GM12878 (cell line): ENCODE data around the gene TMEM132D. TPM values are rescaled to one million over a fixed set of nuclear protein-coding genes. Genes with fewer than 3 reads are reported as not detected.

ENCODE experiments used
- ATAC-seq: fragments of 200-7000 bp; cut with Tn5 transposase; 3 replicates; pipeline ENCODE4 v1.9.1; 2020; ENCODE audit warnings: mild to moderate bottlenecking, moderate library complexity
- BruUV-seq: library from RNA; stranded (reverse); fragments of 400-500 nt; replicated peaks from 2 replicates; lab custom pipeline; 2021; lab: Mats Ljungman, UMichigan
- CTCF ChIA-PET: fragments of 300-600 bp; sonication (Branson Sonifier 250); formaldehyde crosslinking; extraction: SDS; loops from one replicate; lab custom pipeline; 2021; ENCODE audit warnings: inconsistent platforms; lab: Yijun Ruan, JAX
- POLR2A ChIA-PET: fragments of 350-600 bp; formaldehyde crosslinking; extraction: SDS; loops from one replicate; lab custom pipeline; 2021; ENCODE audit warnings: inconsistent platforms; lab: Charles Lee
- RAD21 ChIA-PET: fragments of 300-600 bp; sonication (Branson Sonifier 250); formaldehyde crosslinking; loops from one replicate; lab custom pipeline; 2023; ENCODE audit warnings: antibody characterized with exemption; ENCODE audit not compliant: unreplicated experiment; lab: Charles Lee
- SMC1A ChIA-PET: fragments of 300-600 bp; sonication (Branson Sonifier 250); formaldehyde crosslinking; loops from one replicate; lab custom pipeline; 2023; ENCODE audit not compliant: unreplicated experiment, uncharacterized antibody; lab: Charles Lee
- DNase-seq: peaks from one replicate; pipeline ENCODE4 v3.0.0-alpha.2; 2011; ENCODE audit warnings: low read depth, low spot score
- FAIRE-seq: peaks from 3 replicates; lab custom pipeline; 2011; peaks lifted over from hg19 to GRCh38; lab: Jason Lieb, UNC
- H2AFZ ChIP-seq: 2 replicates; pipeline ENCODE4 v1.6.0; 2011; ENCODE audit warnings: low read depth, low read length, control low read depth; ENCODE audit not compliant: control insufficient read depth
- H3K27ac ChIP-seq: 2 replicates; pipeline ENCODE4 v1.5.1; 2011; ENCODE audit warnings: control low read depth; ENCODE audit not compliant: control insufficient read depth, insufficient read depth
- H3K27me3 ChIP-seq, 2 experiments: replicated peaks in 1 of 2; 2 replicates each; pipeline versions ENCODE4 v1.6.0 to v1.6.1; 2011; ENCODE audit warnings: low read length in 1 of 2; ENCODE audit not compliant: control insufficient read depth in 2 of 2, insufficient read depth in 2 of 2
- H3K36me3 ChIP-seq, 2 experiments: 2 replicates each; pipeline ENCODE4 v1.5.1; 2011; ENCODE audit warnings: low read length in 1 of 2; ENCODE audit not compliant: control insufficient read depth in 2 of 2, insufficient read depth in 2 of 2
- H3K4me1 ChIP-seq: 2 replicates; pipeline ENCODE4 v1.6.1; 2011; ENCODE audit warnings: mild to moderate bottlenecking, low read length, moderate library complexity, mixed read lengths; ENCODE audit not compliant: control insufficient read depth, insufficient read depth
- H3K4me2 ChIP-seq: 2 replicates; pipeline ENCODE4 v1.6.0; 2011; ENCODE audit warnings: control low read depth; ENCODE audit not compliant: control insufficient read depth, insufficient read depth
- H3K4me3 ChIP-seq: fragments of 200-600 bp; sonication (generic); 2 replicates; pipeline ENCODE4 v1.5.1; 2016
- H3K79me2 ChIP-seq: 2 replicates; pipeline ENCODE4 v1.6.0; 2011; ENCODE audit warnings: low read length; ENCODE audit not compliant: control insufficient read depth, insufficient read depth
- H3K9ac ChIP-seq: 2 replicates; pipeline ENCODE4 v1.8.0; 2011; ENCODE audit warnings: low read length, control low read depth, mixed read lengths; ENCODE audit not compliant: control insufficient read depth, insufficient read depth
- H3K9me3 ChIP-seq: replicated peaks from 3 replicates; pipeline ENCODE4 v1.5.1; 2011; ENCODE audit warnings: mild to moderate bottlenecking, low read length; ENCODE audit not compliant: control insufficient read depth, insufficient read depth
- H4K20me1 ChIP-seq: 2 replicates; pipeline ENCODE4 v1.6.0; 2011; ENCODE audit not compliant: control insufficient read depth, insufficient read depth
- CBX5 ChIP-seq: sonication (generic); IDR thresholded peaks from 2 replicates; pipeline ENCODE4 v1.6.1; 2016; ENCODE audit warnings: low read depth, moderate library complexity, mild to moderate bottlenecking, inconsistent platforms
- CTCF ChIP-seq, 3 experiments: IDR thresholded peaks in 2 of 3; conservative IDR thresholded peaks in 1 of 3; 2 replicates each; pipeline ENCODE4 v1.5.1; 2011; ENCODE audit warnings: low read depth in 3 of 3, low read length in 3 of 3, mild to moderate bottlenecking in 3 of 3, control low read depth in 2 of 3, moderate library complexity in 2 of 3, inconsistent platforms in 1 of 3, mixed read lengths in 1 of 3; ENCODE audit not compliant: control insufficient read depth in 2 of 3, insufficient read depth in 1 of 3; ENCODE audit errors: extremely low read depth in 1 of 3
- IRF5 ChIP-seq: fragments of 450-650 bp; IDR thresholded peaks from 2 replicates; pipeline ENCODE4 v1.6.1; 2017; ENCODE audit warnings: borderline replicate concordance
- RAD21 ChIP-seq: IDR thresholded peaks from 2 replicates; pipeline ENCODE4 v1.6.1; 2011; ENCODE audit warnings: mild to moderate bottlenecking, low read depth, low read length, moderate library complexity; ENCODE audit not compliant: insufficient read depth
- RBBP5 ChIP-seq: fragments of 200-600 bp; sonication (generic); conservative IDR thresholded peaks from 2 replicates; pipeline ENCODE4 v1.6.1; 2016
- SREBF2 ChIP-seq: IDR thresholded peaks from 2 replicates; pipeline ENCODE4 v1.6.1; 2012; ENCODE audit warnings: mild to moderate bottlenecking, low read length
- TARDBP ChIP-seq: IDR thresholded peaks from 2 replicates; pipeline ENCODE4 v1.6.1; 2016; ENCODE audit warnings: borderline replicate concordance
- WGBS: methylation state at CpG from one replicate; pipeline ENCODE4 v1.1.6; 2016; ENCODE audit warnings: low lambda C conversion rate; ENCODE audit not compliant: insufficient replicate concordance, insufficient coverage; ENCODE audit errors: missing lambda C conversion rate; 5-methylcytosine and 5-hydroxymethylcytosine counted together
- in situ Hi-C: fragments of 300-500 bp; cut with MboI; formaldehyde crosslinking; loops from 9 replicates; pipeline ENCODE4 v1.14.3; 2018; ENCODE audit warnings: mixed read lengths
- intact Hi-C: fragments of 100-400 bp; cut with micrococcal nuclease; formaldehyde crosslinking; loops from one replicate; pipeline ENCODE4 v1.14.2; 2022; ENCODE audit not compliant: unreplicated experiment
- polyA plus RNA-seq, 11 experiments: library from polyadenylated mRNA; depleted of rRNA in 4 of 11; unstranded in 6 of 11; stranded (reverse) in 5 of 11; fragments of >200 nt; fragmentation: Nextera tagmentation in 4 of 11; fragmentation: Illumina TruSeq in 1 of 11; extraction: Ambion mirVana in 4 of 11; extraction: Trizol in 1 of 11; gene quantifications; 1 replicate in 1 of 11; 2 replicates in 10 of 11; pipeline versions ENCODE4 v1.2.1 to v1.2.3, GENCODE V29; 2011 to 2016; ENCODE audit warnings: inconsistent platforms in 2 of 11, missing spikeins in 2 of 11, low read depth in 1 of 11
- total RNA-seq, 4 experiments: library from RNA; depleted of rRNA in 3 of 4; stranded (reverse); fragments of >200 nt in 3 of 4; fragmentation: Illumina TruSeq in 1 of 4; extraction: Trizol in 1 of 4; gene quantifications; 2 replicates each; pipeline versions ENCODE4 v1.2.1 to v1.2.3, GENCODE V29; 2013 to 2021

The TMEM132D gene
- total and polyA plus RNA-seq, 10 of the 15 experiments (the other 5 are each of a cell fraction or from before 2014, with no cell fraction given): under 0.01 to 0.12 (median 0.02) TPM; not detected in 3

- ChIA-PET CTCF (interaction anchor here (0.6 kb wide), 1 partner anchor 140 kb away, joined by 3 read pairs; no protein-coding TSS in a partner anchor), RAD21 (interaction anchor here (0.7 kb wide), 1 partner anchor 369 kb away, joined by 3 read pairs; no protein-coding TSS in a partner anchor), POLR2A (no interaction called here)
- DNase-seq: no peak
- Histone ChIP-seq H3K36me3 (no peaks in the 10 kb centered on the region), H3K4me2 (no peak overlapping the region), H3K4me3 (no peak overlapping the region), H4K20me1 (no peaks in the 10 kb centered on the region), H3K4me1 (no peaks in the 10 kb centered on the region), H3K79me2 (no peaks in the 10 kb centered on the region)
- intact Hi-C loops: loop anchor here (2.0 kb wide), 1 partner anchor 717 kb away; no protein-coding TSS in a partner anchor
- WGBS: 55% methylated on average over 4 of the region's 4 CpGs
- ATAC-seq: no peak
- TF ChIP-seq CTCF (IDR thresholded peaks at IDR 0.05 in 2 of 3, conservative IDR thresholded peaks at IDR 0.05 in 1 of 3; ENCODE audit: control insufficient read depth in 2 of 3, extremely low read depth in 1 of 3, insufficient read depth in 1 of 3, low read depth in 3 of 3, low read length in 3 of 3) (peak; percentile 19 to 63 (median 52)), RAD21 (peak; percentile 18; the same call in 1 of the 2 replicates), SREBF2 (no peak)
- TF ChIP-seq, all 136 proteins: peak for 2
- H3K9ac ChIP-seq: no peak overlapping the region
- peaks cover 1% of the 10 kb centered on the region; the same call in 1 of the 3 replicates for H3K9me3 ChIP-seq
- H3K27me3 ChIP-seq: no peaks in the 10 kb centered on the region
- SMC1A ChIA-PET: no interaction called here
- H2AFZ ChIP-seq: no peak overlapping the region
- in situ Hi-C loops: no loop called here
- no TSS peak for BruUV-seq
- H3K27ac ChIP-seq: no peak overlapping the region
- FAIRE-seq: no peak
Measured at GRCh38 chr12:129193263-129193871, 710.5 kb downstream of the TMEM132D start.

- ChIA-PET SMC1A (no interaction called here), CTCF (no interaction called here), POLR2A (no interaction called here)
- FAIRE-seq (no peak), DNase-seq (no peak)
- no peaks in the 10 kb centered on the region for H4K20me1 ChIP-seq
- H3K79me2 ChIP-seq: no peaks in the 10 kb centered on the region
- no TSS peak for BruUV-seq
- 27% methylated on average over 7 of the region's 7 CpGs for WGBS
- H3K9me3 ChIP-seq: peaks cover 1% of the 10 kb centered on the region; the same call in 1 of the 3 replicates
- no peak overlapping the region for H3K4me3 ChIP-seq
- no peaks in the 10 kb centered on the region for H3K4me1 ChIP-seq
- no peaks in the 10 kb centered on the region for H3K36me3 ChIP-seq
- H2AFZ ChIP-seq: no peak overlapping the region
- no peak for TF ChIP-seq TARDBP
- TF ChIP-seq RBBP5: no peak
- no peak for TF ChIP-seq CBX5
- 0 out of 6 replicates have a peak, but pooled peaks of 1 of the 3 experiments have one; percentile 7 for TF ChIP-seq CTCF (IDR thresholded peaks at IDR 0.05 in 2 of 3, conservative IDR thresholded peaks at IDR 0.05 in 1 of 3; ENCODE audit: control insufficient read depth in 2 of 3, extremely low read depth in 1 of 3, insufficient read depth in 1 of 3, low read depth in 3 of 3, low read length in 3 of 3)
- TF ChIP-seq IRF5: no peak
- TF ChIP-seq, all 136 proteins: peak for 1
- intact Hi-C loops: no loop called here
- Histone ChIP-seq H3K4me2 (no peak overlapping the region), H3K9ac (no peak overlapping the region), H3K27me3 (no peaks in the 10 kb centered on the region), H3K27ac (no peak overlapping the region)
- in situ Hi-C loops: no loop called here
- ATAC-seq: no peak
- RAD21 ChIA-PET: no interaction called here
Measured at GRCh38 chr12:129190827-129191226, 713.0 kb downstream of the TMEM132D start.
